Ascending aorta (tissue), 2 donors: ENCODE data around the gene GALNT18. TPM values are rescaled to one million over a fixed set of nuclear protein-coding genes. Genes with fewer than 3 reads are reported as not detected.

Source experiments
- DNase-seq, 2 donors: peaks; one replicate each; pipeline ENCODE4 v3.0.0-alpha.2; 2019; ENCODE audit warnings: low spot score in 2 of 2
- H3K27ac ChIP-seq, 2 donors: fragments of 200-600 bp; sonication (generic); one replicate each; pipeline ENCODE4 v1.5.1; 2016 to 2017; ENCODE audit warnings: mild to moderate bottlenecking in 1 of 2
- H3K27me3 ChIP-seq: fragments of 200-600 bp; sonication (generic); one replicate; pipeline ENCODE4 v1.5.1; 2017
- H3K36me3 ChIP-seq, 2 donors: fragments of 200-600 bp; sonication (generic); one replicate each; pipeline ENCODE4 v1.5.1; 2016
- H3K4me1 ChIP-seq, 2 donors: fragments of 200-600 bp; sonication (generic); one replicate each; pipeline ENCODE4 v1.5.1; 2016 to 2017; ENCODE audit warnings: mild to moderate bottlenecking in 1 of 2
- H3K4me3 ChIP-seq, 2 donors: fragments of 200-600 bp; sonication (generic); one replicate each; pipeline ENCODE4 v1.5.1; 2016 to 2017; ENCODE audit warnings: mild to moderate bottlenecking in 1 of 2
- H3K9me3 ChIP-seq, 2 donors: fragments of 200-600 bp; sonication (generic); one replicate each; pipeline ENCODE4 v1.5.1; 2016
- intact Hi-C: fragments of 100-400 bp; cut with DNase I; formaldehyde crosslinking; loops from one replicate; pipeline ENCODE4 v1.15.1; 2023
- total RNA-seq: library from RNA; depleted of rRNA; stranded (reverse); fragments of >200 nt; gene quantifications from one replicate; pipeline ENCODE4 v1.1.0, GENCODE V29; 2016
- TF ChIP-seq, protein P1 (sequence below), 3 experiments: fragments of 200-600 bp in 2 of 3; fragments of 450-650 bp in 1 of 3; sonication (generic) in 2 of 3; IDR thresholded peaks; one replicate each; pipeline ENCODE4 v1.5.1; 2016 to 2019; ENCODE audit warnings: antibody characterized with exemption in 3 of 3, mild to moderate bottlenecking in 1 of 3, moderate library complexity in 1 of 3

GALNT18 gene
- total RNA-seq, 1 donor from 2014 or later = 53.5 TPM

DNA sequence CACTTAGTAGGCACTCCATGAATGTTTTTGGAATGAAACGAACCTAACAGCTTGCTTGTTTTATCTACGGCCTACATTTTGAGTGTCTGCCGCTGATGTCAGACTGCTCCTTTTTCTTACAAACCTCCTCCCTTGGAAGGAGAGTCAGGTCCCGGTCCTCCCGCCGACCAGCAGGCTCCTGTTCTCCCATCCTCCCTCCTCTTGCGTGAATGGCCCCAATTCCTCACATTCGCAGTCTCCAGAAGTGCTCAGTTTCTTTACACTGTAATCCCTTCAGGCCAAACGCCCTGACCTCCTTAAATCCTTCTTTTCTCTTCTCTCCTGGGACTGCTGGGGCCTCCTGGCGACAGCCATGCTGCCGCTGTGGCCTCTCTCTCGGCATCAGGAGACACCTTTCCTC lies 186.2 kb downstream of the GALNT18 start:
- H3K27me3 ChIP-seq = no peaks in the 10 kb centered on the region
- no peaks in the 10 kb centered on the region for H3K9me3 ChIP-seq
- H3K4me3 ChIP-seq = no peak overlapping the region
- DNase-seq = no peak
- intact Hi-C loops = no loop called here
- TF ChIP-seq, protein P1, sequence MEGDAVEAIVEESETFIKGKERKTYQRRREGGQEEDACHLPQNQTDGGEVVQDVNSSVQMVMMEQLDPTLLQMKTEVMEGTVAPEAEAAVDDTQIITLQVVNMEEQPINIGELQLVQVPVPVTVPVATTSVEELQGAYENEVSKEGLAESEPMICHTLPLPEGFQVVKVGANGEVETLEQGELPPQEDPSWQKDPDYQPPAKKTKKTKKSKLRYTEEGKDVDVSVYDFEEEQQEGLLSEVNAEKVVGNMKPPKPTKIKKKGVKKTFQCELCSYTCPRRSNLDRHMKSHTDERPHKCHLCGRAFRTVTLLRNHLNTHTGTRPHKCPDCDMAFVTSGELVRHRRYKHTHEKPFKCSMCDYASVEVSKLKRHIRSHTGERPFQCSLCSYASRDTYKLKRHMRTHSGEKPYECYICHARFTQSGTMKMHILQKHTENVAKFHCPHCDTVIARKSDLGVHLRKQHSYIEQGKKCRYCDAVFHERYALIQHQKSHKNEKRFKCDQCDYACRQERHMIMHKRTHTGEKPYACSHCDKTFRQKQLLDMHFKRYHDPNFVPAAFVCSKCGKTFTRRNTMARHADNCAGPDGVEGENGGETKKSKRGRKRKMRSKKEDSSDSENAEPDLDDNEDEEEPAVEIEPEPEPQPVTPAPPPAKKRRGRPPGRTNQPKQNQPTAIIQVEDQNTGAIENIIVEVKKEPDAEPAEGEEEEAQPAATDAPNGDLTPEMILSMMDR (IDR thresholded peaks at IDR 0.05) = no peak
- no peak overlapping the region for H3K27ac ChIP-seq
- H3K4me1 ChIP-seq = peaks cover 0 to 6% of the 10 kb centered on the region in 2 donors
- peaks cover 0 to 7% of the 10 kb centered on the region in 2 donors for H3K36me3 ChIP-seq

- Histone ChIP-seq H3K9me3 (no peaks in the 10 kb centered on the region), H3K36me3 (peaks cover 0 to 7% of the 10 kb centered on the region in 2 donors), H3K27me3 (no peaks in the 10 kb centered on the region), H3K4me1 (peaks cover 0 to 6% of the 10 kb centered on the region in 2 donors), H3K4me3 (no peak overlapping the region), H3K27ac (no peak overlapping the region)
- DNase-seq = no peak
- TF ChIP-seq, protein P1 (IDR thresholded peaks at IDR 0.05) = no peak
- intact Hi-C loops = no loop called here
Measured at GRCh38 chr11:11433960-11434359, 187.8 kb downstream of the GALNT18 start.

- Histone ChIP-seq H3K4me1 (peaks cover 0 to 6% of the 10 kb centered on the region in 2 donors), H3K27me3 (no peaks in the 10 kb centered on the region), H3K27ac (no peak overlapping the region), H3K4me3 (no peak overlapping the region), H3K36me3 (peaks cover 0 to 7% of the 10 kb centered on the region in 2 donors), H3K9me3 (no peaks in the 10 kb centered on the region)
- intact Hi-C loops = no loop called here
- TF ChIP-seq, protein P1 (IDR thresholded peaks at IDR 0.05) = no peak
- DNase-seq = no peak
Measured at GRCh38 chr11:11432621-11433319, 189.0 kb downstream of the GALNT18 start.

DNA sequence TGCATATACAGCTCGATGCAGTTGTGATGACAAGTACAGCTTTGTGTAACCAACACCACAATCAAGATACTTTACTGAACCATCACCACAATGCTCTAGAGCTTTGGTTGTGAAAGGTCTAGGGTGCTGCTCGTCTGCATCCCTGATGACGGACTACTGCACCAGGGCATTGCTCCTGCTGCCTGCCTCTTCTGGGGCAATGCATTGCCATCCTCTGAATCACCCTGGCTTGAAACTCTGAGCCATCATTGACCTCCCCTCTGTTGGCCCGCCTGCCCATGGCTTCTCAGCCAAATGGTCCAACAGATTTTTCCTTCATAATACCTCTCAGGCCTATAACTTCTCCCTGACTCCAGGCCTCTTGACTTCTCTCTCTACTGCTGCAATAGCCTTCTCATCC lies 191.4 kb downstream of the GALNT18 start:
- Histone ChIP-seq H3K36me3 (peaks cover 0 to 7% of the 10 kb centered on the region in 2 donors), H3K9me3 (no peaks in the 10 kb centered on the region), H3K4me3 (no peak overlapping the region), H3K4me1 (peaks cover 0 to 5% of the 10 kb centered on the region in 2 donors), H3K27ac (no peak overlapping the region), H3K27me3 (no peaks in the 10 kb centered on the region)
- TF ChIP-seq, protein P1 (IDR thresholded peaks at IDR 0.05) = no peak
- intact Hi-C loops = no loop called here
- DNase-seq = no peak

- Histone ChIP-seq H3K36me3 (peaks cover 0 to 7% of the 10 kb centered on the region in 2 donors), H3K27ac (no peak overlapping the region), H3K27me3 (no peaks in the 10 kb centered on the region), H3K9me3 (no peaks in the 10 kb centered on the region), H3K4me3 (no peak overlapping the region), H3K4me1 (peaks cover 0 to 5% of the 10 kb centered on the region in 2 donors)
- intact Hi-C loops = loop anchor here (5.0 kb wide), 1 partner anchor 36 kb away; no protein-coding TSS in a partner anchor
- TF ChIP-seq, protein P1 (IDR thresholded peaks at IDR 0.05) = no peak
- no peak for DNase-seq
Measured at GRCh38 chr11:11428714-11429113, 193.1 kb downstream of the GALNT18 start.
